Mesendoderm (in vitro differentiated cells): Measurements from ENCODE around the gene FTSJ3.

Source experiments
- DNase-seq: peaks from one replicate; pipeline ENCODE4 v3.0.0; 2013
- H2AK5ac ChIP-seq: 2 replicates; pipeline ENCODE4 v1.6.1; 2013; ENCODE audit warnings: low read length, inconsistent platforms
- H2BK120ac ChIP-seq: 2 replicates; pipeline ENCODE4 v1.6.1; 2013; ENCODE audit warnings: low read depth, mild to moderate bottlenecking, low read length, moderate library complexity, mixed read lengths
- H2BK15ac ChIP-seq: replicated peaks from 2 replicates; pipeline ENCODE4 v1.6.1; 2013; ENCODE audit warnings: low read depth, mild to moderate bottlenecking, moderate library complexity
- H2BK5ac ChIP-seq: 2 replicates; pipeline ENCODE4 v1.6.1; 2013; ENCODE audit warnings: low read length, inconsistent platforms
- H3K18ac ChIP-seq: 2 replicates; pipeline ENCODE4 v1.6.1; 2013; ENCODE audit warnings: mild to moderate bottlenecking, low read length, mixed read lengths
- H3K23ac ChIP-seq: one replicate; pipeline ENCODE4 v1.6.1; 2013; ENCODE audit warnings: low read length
- H3K27ac ChIP-seq: 2 replicates; pipeline ENCODE4 v1.5.1; 2013; ENCODE audit warnings: low read depth, mild to moderate bottlenecking, inconsistent platforms, low read length, moderate library complexity
- H3K27me3 ChIP-seq: 2 replicates; pipeline ENCODE4 v1.6.1; 2013; ENCODE audit warnings: low read length, control low read depth, mild to moderate bottlenecking, inconsistent platforms; ENCODE audit not compliant: insufficient read depth, poor library complexity
- H3K36me3 ChIP-seq: 2 replicates; pipeline ENCODE4 v1.6.1; 2013; ENCODE audit warnings: low read length, inconsistent platforms; ENCODE audit not compliant: control insufficient read depth, insufficient read depth
- H3K4ac ChIP-seq: one replicate; pipeline ENCODE4 v1.6.1; 2013; ENCODE audit warnings: low read depth, mild to moderate bottlenecking, low read length, moderate library complexity
- H3K4me1 ChIP-seq: 2 replicates; pipeline ENCODE4 v1.6.1; 2013; ENCODE audit warnings: low read depth, low read length, inconsistent platforms; ENCODE audit not compliant: control insufficient read depth
- H3K4me2 ChIP-seq: 2 replicates; pipeline ENCODE4 v1.6.1; 2013; ENCODE audit warnings: low read length
- H3K4me3 ChIP-seq: 2 replicates; pipeline ENCODE4 v1.5.1; 2013; ENCODE audit warnings: mild to moderate bottlenecking, low read length
- H3K56ac ChIP-seq: one replicate; pipeline ENCODE4 v1.6.1; 2013; ENCODE audit warnings: low read length
- H3K79me1 ChIP-seq: 2 replicates; pipeline ENCODE4 v1.6.1; 2013; ENCODE audit warnings: low read length, inconsistent platforms
- H3K79me2 ChIP-seq: 2 replicates; pipeline ENCODE4 v1.6.1; 2013; ENCODE audit warnings: mild to moderate bottlenecking, low read length; ENCODE audit not compliant: control insufficient read depth, insufficient read depth
- H3K9ac ChIP-seq: 2 replicates; pipeline ENCODE4 v1.6.1; 2013; ENCODE audit warnings: low read length, inconsistent platforms
- H4K5ac ChIP-seq: one replicate; pipeline ENCODE4 v1.6.1; 2013; ENCODE audit warnings: low read length
- H4K8ac ChIP-seq: one replicate; pipeline ENCODE4 v1.6.1; 2013; ENCODE audit warnings: low read depth, mild to moderate bottlenecking, control low read depth, low read length, moderate library complexity
- WGBS: extraction: QIAGEN DNeasy Blood & Tissue Kit; methylation state at CpG from one replicate; pipeline ENCODE4 v1.1.7; 2013; ENCODE audit warnings: low lambda C conversion rate, missing lambda C conversion rate; ENCODE audit not compliant: insufficient coverage; ENCODE audit errors: extremely low coverage; 5-methylcytosine and 5-hydroxymethylcytosine counted together

Gene FTSJ3

DNA sequence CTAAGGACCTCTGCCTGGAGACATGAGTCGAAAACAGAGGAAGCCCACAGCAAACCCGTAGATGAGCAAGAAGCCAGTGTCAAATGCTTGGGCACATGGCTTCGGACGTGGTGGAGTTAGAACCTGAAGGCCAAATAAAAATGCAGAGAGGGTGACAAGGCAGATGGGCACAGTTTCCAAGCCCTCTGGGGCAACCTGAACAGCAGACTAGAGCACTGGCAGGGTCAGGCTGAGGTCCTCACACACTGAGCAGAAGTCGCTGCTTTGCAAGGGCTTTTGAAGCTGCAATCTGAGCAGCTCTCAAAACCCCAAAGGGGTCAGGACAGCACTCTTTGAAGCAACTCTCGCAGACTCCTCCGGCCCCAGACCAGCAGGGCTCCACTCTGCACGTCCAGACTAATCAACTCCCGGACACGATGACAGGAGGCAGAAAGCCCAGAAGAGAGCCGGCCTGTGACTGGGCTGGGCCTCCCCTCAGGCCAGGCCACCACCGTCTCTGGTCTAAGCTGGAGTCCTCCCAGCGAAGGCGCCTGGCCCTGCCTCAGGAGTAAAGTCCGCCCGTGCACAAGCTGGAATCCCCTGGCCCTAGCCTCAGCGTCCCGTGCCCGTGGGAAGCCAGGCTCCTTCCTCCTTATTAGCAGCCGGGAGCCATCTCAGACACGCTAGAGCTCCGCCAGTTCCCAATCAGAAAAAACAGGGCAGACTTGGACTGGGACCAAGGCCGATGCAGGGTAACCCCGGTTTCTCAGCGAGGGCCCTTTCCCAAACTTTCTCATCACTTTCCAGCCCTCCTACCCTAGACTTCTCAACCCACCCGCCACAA is 14.1 kb upstream of the FTSJ3 start:
- WGBS: no CpG with 5 or more reads among the region's 26 CpGs

DNA sequence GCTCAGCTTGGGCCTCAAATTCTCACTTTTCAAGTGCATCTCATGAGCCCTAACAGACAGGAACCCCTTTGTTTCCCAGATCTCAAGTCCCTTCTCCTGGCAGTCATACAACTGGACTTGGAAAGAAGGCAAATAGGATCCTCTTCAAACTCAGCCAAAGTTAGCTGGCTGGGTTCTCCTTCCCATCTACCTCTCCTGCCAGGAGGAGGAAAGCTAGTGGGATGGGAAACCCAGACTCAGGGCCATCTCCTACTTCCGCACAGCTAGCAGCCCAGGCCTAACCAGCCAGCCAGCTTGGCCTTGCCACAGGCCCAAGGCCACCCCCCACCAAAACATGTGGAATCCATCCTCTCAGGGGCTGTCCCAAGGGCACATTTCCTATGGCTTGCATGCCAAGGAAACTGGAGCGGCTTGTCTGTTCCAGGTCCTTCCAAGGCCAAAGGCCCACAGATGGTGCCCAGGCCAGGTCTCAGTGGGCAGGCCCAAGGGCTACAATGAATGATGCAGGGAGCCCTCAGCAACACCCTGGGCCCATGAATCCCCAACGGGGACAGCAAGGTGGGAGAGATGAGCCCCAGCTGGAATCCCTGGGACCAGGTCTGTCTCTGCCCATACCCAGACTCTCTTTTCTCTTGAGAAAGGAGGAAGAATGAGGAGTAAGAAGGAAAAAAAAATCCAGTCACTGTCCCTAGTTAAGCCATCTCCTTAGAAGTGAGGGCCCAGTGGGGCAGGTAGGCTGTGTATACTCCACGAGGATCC is 13.3 kb upstream of the FTSJ3 start:
- peaks cover 36% of the 10 kb centered on the region for H3K79me2 ChIP-seq
- no peaks in the 10 kb centered on the region for H3K27me3 ChIP-seq
- H2BK15ac ChIP-seq: no peak overlapping the region
- peak overlapping the region; percentile 90 for H3K4me2 ChIP-seq
- H3K18ac ChIP-seq: no peak overlapping the region
- H2BK5ac ChIP-seq: no peak overlapping the region
- no peak overlapping the region for H3K4me3 ChIP-seq
- no peak overlapping the region for H2AK5ac ChIP-seq
- no peak overlapping the region for H3K27ac ChIP-seq
- H3K23ac ChIP-seq: no peak overlapping the region
- no peaks in the 10 kb centered on the region for H3K36me3 ChIP-seq
- no peak overlapping the region for H2BK120ac ChIP-seq
- no CpG with 5 or more reads among the region's 4 CpGs for WGBS
- no peak overlapping the region for H4K5ac ChIP-seq
- H3K4ac ChIP-seq: no peak overlapping the region
- H3K79me1 ChIP-seq: peaks cover 26% of the 10 kb centered on the region
- H3K4me1 ChIP-seq: peaks cover 10% of the 10 kb centered on the region
- DNase-seq: no peak
- H4K8ac ChIP-seq: no peak overlapping the region
- H3K9ac ChIP-seq: peak overlapping the region; percentile 96
- peak overlapping the region; percentile 93 for H3K56ac ChIP-seq

More for the DNA sequence above, 14.1 kb upstream of the FTSJ3 start:
- no peak overlapping the region for H4K8ac ChIP-seq
- no peaks in the 10 kb centered on the region for H3K36me3 ChIP-seq
- no peaks in the 10 kb centered on the region for H3K27me3 ChIP-seq
- H3K18ac ChIP-seq: peak overlapping the region; percentile 98
- no peak overlapping the region for H2BK5ac ChIP-seq
- no peak overlapping the region for H4K5ac ChIP-seq
- no peak overlapping the region for H2BK15ac ChIP-seq
- peak overlapping the region; percentile 94 for H3K27ac ChIP-seq
- peak overlapping the region; percentile 96 for H3K9ac ChIP-seq
- H3K4me1 ChIP-seq: peaks cover 10% of the 10 kb centered on the region
- no peak overlapping the region for H2AK5ac ChIP-seq
- DNase-seq: peak; percentile 55
- H3K56ac ChIP-seq: peak overlapping the region; percentile 93
- H3K79me1 ChIP-seq: peaks cover 26% of the 10 kb centered on the region
- peak overlapping the region; percentile 93 for H3K4me3 ChIP-seq
- H3K79me2 ChIP-seq: peaks cover 36% of the 10 kb centered on the region
- no peak overlapping the region for H2BK120ac ChIP-seq
- no peak overlapping the region for H3K4ac ChIP-seq
- peak overlapping the region; percentile 66 for H3K23ac ChIP-seq
- peak overlapping the region; percentile 90 for H3K4me2 ChIP-seq

DNA sequence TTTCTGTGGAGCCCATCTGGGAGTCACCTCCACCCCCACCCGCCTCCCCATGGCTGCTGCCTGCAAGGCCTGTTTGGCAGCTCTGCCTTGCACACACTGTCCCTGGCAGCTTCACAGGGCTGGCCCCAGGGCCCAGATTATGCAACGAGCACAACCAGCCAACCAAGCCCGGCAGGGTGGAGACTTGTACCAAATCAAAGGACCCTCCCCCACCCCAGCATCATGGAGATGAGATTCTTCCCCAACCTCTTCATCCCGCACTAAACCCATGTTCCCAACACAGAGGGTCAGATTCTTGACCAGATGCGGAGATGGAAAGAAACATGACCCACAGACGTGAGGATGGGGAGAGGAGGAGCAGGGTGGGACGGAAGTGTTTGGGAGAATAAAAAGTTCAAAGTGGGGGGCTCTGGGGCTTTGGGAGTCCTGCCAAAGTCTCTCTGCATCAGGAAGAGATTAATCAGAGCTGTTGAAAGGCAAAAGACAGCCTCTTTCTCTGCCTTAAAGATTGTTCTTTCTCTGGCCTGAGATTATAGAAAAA is 11.2 kb upstream of the FTSJ3 start:
- no peak overlapping the region for H3K4me3 ChIP-seq
- H3K4me1 ChIP-seq: peaks cover 10% of the 10 kb centered on the region
- no peak overlapping the region for H2BK120ac ChIP-seq
- DNase-seq: peak; percentile 35
- WGBS: no CpG with 5 or more reads among the region's 7 CpGs
- H3K79me1 ChIP-seq: peaks cover 26% of the 10 kb centered on the region
- peaks cover 36% of the 10 kb centered on the region for H3K79me2 ChIP-seq
- H4K8ac ChIP-seq: no peak overlapping the region
- H3K4ac ChIP-seq: no peak overlapping the region
- H3K18ac ChIP-seq: no peak overlapping the region
- no peak overlapping the region for H3K4me2 ChIP-seq
- no peak overlapping the region for H4K5ac ChIP-seq
- peak overlapping the region; percentile 6 for H3K56ac ChIP-seq
- H3K27me3 ChIP-seq: no peaks in the 10 kb centered on the region
- no peak overlapping the region for H3K27ac ChIP-seq
- no peak overlapping the region for H2BK15ac ChIP-seq
- no peak overlapping the region for H2AK5ac ChIP-seq
- H2BK5ac ChIP-seq: no peak overlapping the region
- H3K23ac ChIP-seq: no peak overlapping the region
- H3K36me3 ChIP-seq: peaks cover 4% of the 10 kb centered on the region
- no peak overlapping the region for H3K9ac ChIP-seq

DNA sequence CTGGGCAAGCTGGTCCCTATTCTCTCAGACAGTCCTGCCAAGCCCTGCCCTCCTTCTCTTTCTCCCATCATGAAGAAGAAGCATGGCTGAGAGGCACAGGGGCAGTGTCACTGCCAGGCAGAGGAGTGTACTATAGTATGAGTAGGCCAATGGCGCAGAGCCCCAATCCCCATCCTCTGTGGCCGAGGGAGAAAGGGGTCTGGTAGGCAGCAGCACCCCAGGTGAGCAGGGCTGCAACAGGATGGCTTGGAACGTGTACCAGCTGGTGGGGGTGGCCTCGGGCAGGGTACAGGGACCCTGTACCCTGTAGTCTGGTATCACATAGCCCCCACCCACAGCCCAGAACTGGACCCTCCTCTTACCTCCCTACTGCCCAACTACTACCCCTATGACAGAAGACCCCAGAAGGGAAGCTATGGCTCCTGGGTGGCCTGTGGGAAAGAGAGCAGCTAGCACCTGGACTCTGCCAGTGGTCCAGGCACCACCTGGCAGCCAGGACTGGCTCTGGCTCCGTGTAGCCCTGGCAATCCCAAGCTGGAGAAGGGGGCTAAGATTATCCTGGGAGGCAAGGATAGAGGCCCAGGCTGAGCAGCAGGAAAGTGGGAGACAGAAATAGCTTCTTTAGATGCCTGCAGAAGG is 10.6 kb upstream of the FTSJ3 start:
- Histone ChIP-seq H2BK120ac (no peak overlapping the region), H4K5ac (no peak overlapping the region), H3K18ac (no peak overlapping the region), H2AK5ac (no peak overlapping the region), H3K27ac (no peak overlapping the region), H3K79me1 (peaks cover 26% of the 10 kb centered on the region), H3K4me1 (peaks cover 10% of the 10 kb centered on the region), H3K4me3 (no peak overlapping the region), H3K36me3 (peaks cover 8% of the 10 kb centered on the region), H4K8ac (no peak overlapping the region), H3K27me3 (no peaks in the 10 kb centered on the region), H2BK15ac (no peak overlapping the region), H3K56ac (peak overlapping the region; percentile 25), H3K23ac (peak overlapping the region; percentile 9), H3K79me2 (peaks cover 36% of the 10 kb centered on the region), H3K9ac (no peak overlapping the region), H3K4ac (no peak overlapping the region), H3K4me2 (no peak overlapping the region), H2BK5ac (no peak overlapping the region)
- no peak for DNase-seq
- no CpG with 5 or more reads among the region's 5 CpGs for WGBS

DNA sequence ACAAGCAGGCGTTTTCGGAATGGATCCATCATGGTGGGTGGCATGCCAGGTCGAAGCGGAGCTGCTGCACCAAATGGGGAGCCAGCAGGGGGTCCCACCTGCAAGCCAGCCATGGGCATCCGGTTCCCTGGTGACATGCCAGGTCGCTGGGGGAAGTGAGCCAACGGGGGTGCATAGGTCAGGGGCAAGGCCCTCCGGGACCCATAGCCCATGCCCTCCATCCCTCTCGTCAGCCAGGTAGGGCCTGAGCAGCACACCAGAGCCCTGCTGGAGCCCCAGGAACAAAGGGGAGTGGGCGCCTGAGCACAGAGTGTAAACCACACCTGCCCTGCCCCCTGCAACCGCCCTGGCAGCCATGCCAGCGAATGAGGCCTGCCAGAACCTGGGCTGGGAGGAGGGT is 10.0 kb upstream of the FTSJ3 start:
- Histone ChIP-seq H3K4ac (no peak overlapping the region), H3K56ac (no peak overlapping the region), H3K79me1 (peaks cover 26% of the 10 kb centered on the region), H3K4me2 (no peak overlapping the region), H2AK5ac (no peak overlapping the region), H3K27ac (no peak overlapping the region), H3K4me3 (no peak overlapping the region), H2BK5ac (no peak overlapping the region), H3K4me1 (peaks cover 10% of the 10 kb centered on the region), H3K9ac (no peak overlapping the region), H2BK120ac (no peak overlapping the region), H4K5ac (no peak overlapping the region), H3K23ac (no peak overlapping the region), H3K36me3 (peaks cover 8% of the 10 kb centered on the region), H3K27me3 (no peaks in the 10 kb centered on the region), H2BK15ac (no peak overlapping the region), H3K18ac (no peak overlapping the region), H3K79me2 (peaks cover 36% of the 10 kb centered on the region), H4K8ac (no peak overlapping the region)
- DNase-seq: no peak
- no CpG with 5 or more reads among the region's 12 CpGs for WGBS
